ENCODE results near the gene ACSL6.

ACSL6 gene

GRCh38 chr5:132008961-132009680 is 2.3 kb downstream of the ACSL6 start:
- no peak overlapping the region for H3K4me3 ChIP-seq (ENCODE audit: low read depth, low read length)
- POLR2A ChIA-PET, result no interaction called here
- DNase-seq (ENCODE audit: low read depth, low spot score), result no peak
- CTCF ChIA-PET, result interaction anchor here (0.8 to 14.6 kb wide), 10 partner anchors 9 to 585 kb away, joined by 3 to 294 read pairs (median 9); no protein-coding TSS in a partner anchor
- TF ChIP-seq CTCF (IDR thresholded peaks at IDR 0.05; ENCODE audit: insufficient read depth, low read length, missing control alignments), result no peak

- CTCF ChIA-PET, result interaction anchor here (0.8 to 14.6 kb wide), 31 partner anchors 9 to 589 kb away, joined by 3 to 294 read pairs (median 4); partner anchors contain the start of gene IL3
- POLR2A ChIA-PET, result no interaction called here
- H3K4me3 ChIP-seq (ENCODE audit: low read depth, low read length), result no peak overlapping the region
- no peak for TF ChIP-seq CTCF (IDR thresholded peaks at IDR 0.05; ENCODE audit: insufficient read depth, low read length, missing control alignments)
- DNase-seq (ENCODE audit: low read depth, low spot score), result no peak
Measured at GRCh38 chr5:132008163-132008473, 3.3 kb downstream of the ACSL6 start.

- TF ChIP-seq CTCF (IDR thresholded peaks at IDR 0.05; ENCODE audit: insufficient read depth, low read length, missing control alignments), result peak; percentile 73
- H3K4me3 ChIP-seq (ENCODE audit: low read depth, low read length), result no peak overlapping the region
- DNase-seq (ENCODE audit: low read depth, low spot score), result peak; percentile 17
- ChIA-PET CTCF (interaction anchor here (0.6 to 14.6 kb wide), 34 partner anchors 9 to 589 kb away, joined by 3 to 294 read pairs (median 4); partner anchors contain the start of gene IL3), POLR2A (interaction anchor here (0.6 kb wide), 1 partner anchor 188 kb away, joined by 3 read pairs; no protein-coding TSS in a partner anchor)
Measured at GRCh38 chr5:132007399-132008162, 3.9 kb downstream of the ACSL6 start.

- DNase-seq (ENCODE audit: low read depth, low spot score), result no peak
- TF ChIP-seq CTCF (IDR thresholded peaks at IDR 0.05; ENCODE audit: insufficient read depth, low read length, missing control alignments), result no peak
- POLR2A ChIA-PET, result no interaction called here
- CTCF ChIA-PET, result interaction anchor here (0.6 to 14.6 kb wide), 16 partner anchors 8 to 588 kb away, joined by 3 to 294 read pairs (median 4); no protein-coding TSS in a partner anchor
- H3K4me3 ChIP-seq (ENCODE audit: low read depth, low read length), result no peak overlapping the region
Measured at GRCh38 chr5:132006331-132007120, 4.9 kb downstream of the ACSL6 start.

- CTCF ChIA-PET, result interaction anchor here (0.9 to 14.6 kb wide), 9 partner anchors 9 to 587 kb away, joined by 3 to 294 read pairs (median 13); no protein-coding TSS in a partner anchor
- POLR2A ChIA-PET, result no interaction called here
- no peak for DNase-seq (ENCODE audit: low read depth, low spot score)
- TF ChIP-seq CTCF (IDR thresholded peaks at IDR 0.05; ENCODE audit: insufficient read depth, low read length, missing control alignments), result no peak
- no peak overlapping the region for H3K4me3 ChIP-seq (ENCODE audit: low read depth, low read length)
Measured at GRCh38 chr5:132005591-132005990, 5.9 kb downstream of the ACSL6 start.
